Thyroid gland (tissue), 4 donors: ENCODE measurements around the gene LSM7. TPM values are rescaled to one million over a fixed set of nuclear protein-coding genes. Genes with fewer than 3 reads are reported as not detected.

Source experiments
- DNase-seq, 2 donors: peaks; one replicate each; pipeline ENCODE4 v3.0.0-alpha.2; 2019
- H3K27ac ChIP-seq, 3 donors: fragments of 200-600 bp; sonication (generic); 1 replicate in 2 of 3; 2 replicates in 1 of 3; pipeline ENCODE4 v1.5.1; 2016 to 2019; ENCODE audit warnings: mild to moderate bottlenecking in 1 of 3, moderate library complexity in 1 of 3
- H3K27me3 ChIP-seq: fragments of 200-600 bp; sonication (generic); one replicate; pipeline ENCODE4 v1.5.1; 2019
- H3K36me3 ChIP-seq, 2 donors: fragments of 200-600 bp; sonication (generic); one replicate each; pipeline ENCODE4 v1.5.1; 2016 to 2019
- H3K4me1 ChIP-seq, 2 donors: fragments of 200-600 bp; sonication (generic); one replicate each; pipeline ENCODE4 v1.5.1; 2017 to 2019
- H3K4me3 ChIP-seq, 3 donors: fragments of 200-600 bp; sonication (generic); replicated peaks in 1 of 3; 1 replicate in 2 of 3; 2 replicates in 1 of 3; pipeline ENCODE4 v1.5.1; 2016; ENCODE audit warnings: mild to moderate bottlenecking in 1 of 3
- H3K9me3 ChIP-seq: fragments of 200-600 bp; sonication (generic); one replicate; pipeline ENCODE4 v1.5.1; 2017
- CTCF ChIP-seq, 6 experiments: fragments of 200-600 bp in 3 of 6; fragments of 450-650 bp in 3 of 6; sonication (generic) in 3 of 6; IDR thresholded peaks; one replicate each; pipeline ENCODE4 v1.5.1; 2016 to 2019; ENCODE audit warnings: antibody characterized with exemption in 6 of 6, mild to moderate bottlenecking in 2 of 6, inconsistent platforms in 1 of 6, moderate library complexity in 1 of 6
- POLR2A ChIP-seq, 2 donors: fragments of 450-650 bp; IDR thresholded peaks; one replicate each; pipeline ENCODE4 v1.6.1; 2017; ENCODE audit warnings: antibody characterized with exemption in 2 of 2, mild to moderate bottlenecking in 2 of 2, moderate library complexity in 1 of 2
- WGBS, 2 donors: methylation state at CpG; one replicate each; pipeline ENCODE4 v1.1.5; 2017; 5-methylcytosine and 5-hydroxymethylcytosine counted together
- intact Hi-C: fragments of 100-400 bp; cut with DNase I; formaldehyde crosslinking; loops from one replicate; pipeline ENCODE4 v1.15.1; 2023
- total RNA-seq, 4 donors: library from RNA; depleted of rRNA; stranded (reverse); fragments of >200 nt; gene quantifications; one replicate each; pipeline ENCODE4 v1.2.3, GENCODE V29; 2016

LSM7 gene
- total RNA-seq, 4 donors from 2014 or later, result 21.1 to 139 (median 55.1) TPM

- WGBS, 2 donors, result 18 to 47% methylated on average over 14 to 31 of the region's 62 CpGs
- no peak for DNase-seq
- Histone ChIP-seq H3K36me3 (no peaks in the 10 kb centered on the region), H3K27ac (no peak overlapping the region), H3K9me3 (no peaks in the 10 kb centered on the region), H3K27me3 (peaks cover 15% of the 10 kb centered on the region), H3K4me3 (no peak overlapping the region), H3K4me1 (peaks cover 0 to 8% of the 10 kb centered on the region in 2 donors)
- no peak for TF ChIP-seq CTCF (IDR thresholded peaks at IDR 0.05)
- TF ChIP-seq POLR2A (IDR thresholded peaks at IDR 0.05), result no peak
- intact Hi-C loops, result no loop called here
Measured at GRCh38 chr19:2302319-2303210, 25.8 kb downstream of the LSM7 start.

GRCh38 chr19:2300533-2300932 lies 27.9 kb downstream of the LSM7 start:
- Histone ChIP-seq H3K27ac (no peak overlapping the region), H3K27me3 (peaks cover 8% of the 10 kb centered on the region), H3K9me3 (no peaks in the 10 kb centered on the region), H3K4me1 (peaks cover 0 to 7% of the 10 kb centered on the region in 2 donors), H3K4me3 (no peak overlapping the region), H3K36me3 (no peaks in the 10 kb centered on the region)
- intact Hi-C loops, result no loop called here
- WGBS, 2 donors, result 86 to 88% methylated on average over 17 of the region's 17 CpGs
- DNase-seq, result no peak
- TF ChIP-seq CTCF (IDR thresholded peaks at IDR 0.05) (no peak), POLR2A (IDR thresholded peaks at IDR 0.05) (no peak)

GRCh38 chr19:2296141-2296540 lies 32.2 kb downstream of the LSM7 start:
- Histone ChIP-seq H3K4me1 (peaks cover 0 to 9% of the 10 kb centered on the region in 2 donors), H3K27ac (no peak overlapping the region), H3K4me3 (no peak overlapping the region), H3K27me3 (peaks cover 7% of the 10 kb centered on the region), H3K36me3 (no peaks in the 10 kb centered on the region), H3K9me3 (no peaks in the 10 kb centered on the region)
- no peak for DNase-seq
- TF ChIP-seq POLR2A (IDR thresholded peaks at IDR 0.05) (no peak), CTCF (IDR thresholded peaks at IDR 0.05) (no peak)
- intact Hi-C loops, result no loop called here
- WGBS, 2 donors, result 70 to 78% methylated on average over 16 of the region's 16 CpGs

GRCh38 chr19:2294687-2295335 lies 33.6 kb downstream of the LSM7 start:
- 28 to 29% methylated on average over 24 to 26 of the region's 26 CpGs for WGBS, 2 donors
- Histone ChIP-seq H3K27me3 (peaks cover 18% of the 10 kb centered on the region), H3K9me3 (no peaks in the 10 kb centered on the region), H3K27ac (no peak overlapping the region), H3K36me3 (no peaks in the 10 kb centered on the region), H3K4me1 (peaks cover 5 to 22% of the 10 kb centered on the region in 2 donors), H3K4me3 (no peak overlapping the region)
- no peak for DNase-seq
- TF ChIP-seq CTCF (IDR thresholded peaks at IDR 0.05) (no peak), POLR2A (IDR thresholded peaks at IDR 0.05) (no peak)
- intact Hi-C loops, result no loop called here
